Heart right ventricle (tissue), 16 donors: Measurements from ENCODE around the gene GJC3. TPM values are rescaled to one million over a fixed set of nuclear protein-coding genes. Genes with fewer than 3 reads are reported as not detected.

Experiments used
- ATAC-seq, 8 donors: fragments of 200-7000 bp; cut with Tn5 transposase; one replicate each; pipeline ENCODE4 v1.9.1; 2020; ENCODE audit warnings: mild to moderate bottlenecking in 8 of 8, moderate library complexity in 8 of 8, moderate number of reproducible peaks in 1 of 8
- DNase-seq, 2 donors: peaks; one replicate each; pipeline ENCODE4 v3.0.0-alpha.2; 2020
- H3K27ac ChIP-seq, 10 donors: fragments of 200-600 bp; sonication (generic) in 2 of 10; one replicate each; pipeline versions ENCODE4 v1.5.0 to v1.8.0; 2020 to 2022; ENCODE audit warnings: mild to moderate bottlenecking in 3 of 10
- H3K27me3 ChIP-seq, 7 donors: fragments of 200-600 bp; one replicate each; pipeline ENCODE4 v1.8.0; 2021 to 2022; ENCODE audit warnings: mild to moderate bottlenecking in 2 of 7
- H3K36me3 ChIP-seq, 9 donors: fragments of 200-600 bp; sonication (generic) in 1 of 9; one replicate each; pipeline versions ENCODE4 v1.5.0 to v1.8.0; 2020 to 2022; ENCODE audit warnings: mild to moderate bottlenecking in 2 of 9
- H3K4me1 ChIP-seq, 9 donors: fragments of 200-600 bp; sonication (generic) in 1 of 9; one replicate each; pipeline versions ENCODE4 v1.5.0 to v1.8.0; 2020 to 2022; ENCODE audit warnings: mild to moderate bottlenecking in 4 of 9
- H3K4me3 ChIP-seq, 10 donors: fragments of 200-600 bp; sonication (generic) in 2 of 10; one replicate each; pipeline versions ENCODE4 v1.5.0 to v1.8.0; 2020 to 2022; ENCODE audit warnings: mild to moderate bottlenecking in 7 of 10, moderate library complexity in 2 of 10
- H3K9me3 ChIP-seq, 11 donors: fragments of 200-600 bp in 10 of 11; sonication (generic) in 2 of 11; one replicate each; pipeline versions ENCODE4 v1.5.0 to v1.8.0; 2013 to 2022; ENCODE audit warnings: mild to moderate bottlenecking in 2 of 11, control low read depth in 1 of 11, moderate library complexity in 1 of 11
- WGBS, 2 donors: extraction: QIAGEN DNeasy Blood & Tissue Kit; methylation state at CpG; one replicate each; pipeline ENCODE4 v1.1.7; 2013; ENCODE audit warnings: inconsistent platforms in 1 of 2; 5-methylcytosine and 5-hydroxymethylcytosine counted together
- intact Hi-C, 10 donors: fragments of 100-400 bp; cut with DNase I; formaldehyde crosslinking; loops; one replicate each; pipeline versions ENCODE4 v1.11.1 to v1.14.2; 2022
- polyA plus RNA-seq, 2 donors: library from polyadenylated mRNA; stranded (reverse); fragments of 200-250 nt; gene quantifications; one replicate each; pipeline ENCODE4 v1.2.3, GENCODE V29; 2013
- total RNA-seq, 10 donors: library from RNA; stranded (reverse); fragmentation: NEBNext Ultra II Directional in 3 of 10; extraction: Animal tissue kit (Norgen Biotek cat#: 25700) in 3 of 10; gene quantifications; one replicate each; pipeline versions ENCODE4 v1.2.1 to v1.2.4, GENCODE V29; 2021 to 2023
- TF ChIP-seq, protein P1 (sequence below), 9 donors: fragments of 200-600 bp; sonication (generic) in 2 of 9; IDR thresholded peaks; one replicate each; pipeline versions ENCODE4 v1.5.0 to v1.8.0; 2021 to 2022; ENCODE audit warnings: antibody characterized with exemption in 9 of 9, mild to moderate bottlenecking in 5 of 9, moderate library complexity in 1 of 9
- donor health status: Arrhythmogenic right ventricular cardiomyopathy.
- donor health status: ischemic (EF 13 %, LVEDD 7.1; RV severe dilation, severe dysfunction).
- donor health status: healthy with polysubstance abuse.
- donor health status: DM: no; HTN: yes; CAD: no.
- donor health status: DM: no; HTN: no; CAD: no.
- donor health status: ischemic (EF 25% LVEDD 6.9; RV normal size, moderate dysfunction).
- donor health status: ischemic (EF 25% LVEDD 5.7; RV mildly dilated, moderate dysfunction).
- donor health status: healthy.
- donor health status: DM: yes; HTN: yes; CAD: no.
- donor health status: Ischemic cardiomyopathy.
- donor health status: ischemic (EF 35%, LVEDD 5.7; RV mildly dilated, moderate dysfunction).
- donor health status: nonischemic (EF 11% LVEDD 7.7; RV severe dilation, severe dysfunction).
- donor health status: DM: yes; HTN: yes; CAD: no.
- donor health status: PGD.
- donor health status: ischemic (EF 29% LVEDD 5.4; RV normal size, mild dysfunction).
- donor health status: nonischemic (EF 23%, LVEDD 6.1; RV moderate dilation, normal function).

Gene GJC3
- total and polyA plus RNA-seq, 12 donors: 0.29 to 0.44 TPM; not detected in 10

DNA sequence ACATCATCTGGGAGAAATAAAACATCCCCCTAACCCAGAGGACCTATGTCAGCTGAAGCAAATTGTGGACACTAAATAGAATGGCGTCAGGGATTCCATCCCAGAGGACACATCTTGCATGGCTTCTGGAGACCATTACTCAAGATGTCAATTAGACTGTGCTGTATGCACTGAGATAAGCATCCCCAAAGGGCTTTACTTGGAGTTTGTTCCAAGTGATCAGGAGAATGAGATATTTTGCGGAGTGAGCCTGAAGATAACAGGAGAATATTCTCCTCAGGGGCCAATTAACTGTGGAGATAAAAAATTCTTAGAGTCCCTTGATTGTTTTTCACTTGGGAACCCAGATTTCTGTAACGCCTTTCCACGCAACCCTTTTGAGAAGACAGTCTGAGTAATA, 48.0 kb downstream of the GJC3 start:
- 64 to 73% methylated on average over 4 of the region's 4 CpGs for WGBS, 2 donors
- no peak overlapping the region for H3K4me3 ChIP-seq
- no peak overlapping the region for H3K27ac ChIP-seq
- no peaks in the 10 kb centered on the region for H3K4me1 ChIP-seq
- H3K27me3 ChIP-seq: no peaks in the 10 kb centered on the region
- ATAC-seq (no peak), DNase-seq (no peak)
- intact Hi-C loops: no loop called here
- TF ChIP-seq, protein P1, sequence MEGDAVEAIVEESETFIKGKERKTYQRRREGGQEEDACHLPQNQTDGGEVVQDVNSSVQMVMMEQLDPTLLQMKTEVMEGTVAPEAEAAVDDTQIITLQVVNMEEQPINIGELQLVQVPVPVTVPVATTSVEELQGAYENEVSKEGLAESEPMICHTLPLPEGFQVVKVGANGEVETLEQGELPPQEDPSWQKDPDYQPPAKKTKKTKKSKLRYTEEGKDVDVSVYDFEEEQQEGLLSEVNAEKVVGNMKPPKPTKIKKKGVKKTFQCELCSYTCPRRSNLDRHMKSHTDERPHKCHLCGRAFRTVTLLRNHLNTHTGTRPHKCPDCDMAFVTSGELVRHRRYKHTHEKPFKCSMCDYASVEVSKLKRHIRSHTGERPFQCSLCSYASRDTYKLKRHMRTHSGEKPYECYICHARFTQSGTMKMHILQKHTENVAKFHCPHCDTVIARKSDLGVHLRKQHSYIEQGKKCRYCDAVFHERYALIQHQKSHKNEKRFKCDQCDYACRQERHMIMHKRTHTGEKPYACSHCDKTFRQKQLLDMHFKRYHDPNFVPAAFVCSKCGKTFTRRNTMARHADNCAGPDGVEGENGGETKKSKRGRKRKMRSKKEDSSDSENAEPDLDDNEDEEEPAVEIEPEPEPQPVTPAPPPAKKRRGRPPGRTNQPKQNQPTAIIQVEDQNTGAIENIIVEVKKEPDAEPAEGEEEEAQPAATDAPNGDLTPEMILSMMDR (IDR thresholded peaks at IDR 0.05): no peak
- peaks cover 0 to 12% (median 0%) of the 10 kb centered on the region in 9 donors for H3K36me3 ChIP-seq
- peaks cover 0 to 21% (median 0%) of the 10 kb centered on the region in 11 donors for H3K9me3 ChIP-seq

DNA sequence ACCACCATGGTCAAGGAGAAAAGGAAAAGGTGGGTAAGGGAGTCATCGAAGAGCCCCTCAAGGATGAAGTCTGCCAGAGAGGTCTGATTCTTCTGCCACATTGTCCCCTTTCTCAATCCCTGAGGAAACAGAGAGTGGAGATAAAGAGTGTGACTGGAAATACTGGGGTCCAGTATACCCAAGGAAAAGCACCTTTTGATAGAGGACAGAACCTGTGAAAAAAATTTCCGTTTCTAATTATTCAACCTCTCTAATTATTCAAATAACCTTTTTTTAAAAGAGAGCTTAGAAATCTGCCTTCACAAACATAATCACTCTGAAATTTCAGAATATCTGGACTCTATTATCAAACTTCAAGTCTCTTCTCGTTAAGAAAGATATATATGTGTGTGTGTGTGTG, 52.5 kb downstream of the GJC3 start, which contains the start of gene OR2AE1:
Gene OR2AE1, minus strand, starts transcription at position 101 of the 400 bp plus-strand sequence. Its CDS starts 0 bp downstream, at position 101.
- H3K4me3 ChIP-seq: no peak within 1 kb of the TSS
- H3K27ac ChIP-seq: no peak within 1 kb of the TSS
- WGBS, 2 donors: 81 to 83% methylated on average over 3 of the region's 3 CpGs
- no peaks in the 10 kb centered on the region for H3K9me3 ChIP-seq
- H3K36me3 ChIP-seq: peaks cover 0 to 17% (median 0%) of the 10 kb centered on the region in 9 donors
- ATAC-seq (no peak), DNase-seq (no peak)
- H3K4me1 ChIP-seq: no peaks in the 10 kb centered on the region
- H3K27me3 ChIP-seq: no peaks in the 10 kb centered on the region
- TF ChIP-seq, protein P1 (IDR thresholded peaks at IDR 0.05): no peak
- intact Hi-C loops: no loop called here

DNA sequence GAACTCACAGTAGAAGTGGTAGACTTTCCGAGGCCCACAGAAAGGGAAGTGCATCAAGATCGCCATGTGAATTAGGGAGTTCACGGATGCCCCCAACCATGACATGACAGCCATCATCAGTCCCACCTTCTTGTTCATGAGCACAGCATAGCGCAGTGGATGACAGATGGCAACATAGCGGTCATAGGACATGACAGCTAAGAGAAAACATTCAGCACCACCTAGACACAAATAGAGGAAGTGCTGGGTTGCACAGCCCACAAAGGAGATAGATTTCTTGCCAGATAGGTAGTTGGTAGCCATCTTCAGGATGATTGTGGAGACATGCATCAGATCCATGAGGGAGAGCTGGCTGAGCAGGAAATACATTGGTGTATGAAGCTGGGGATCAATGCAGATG, 52.9 kb downstream of the GJC3 start:
- no peaks in the 10 kb centered on the region for H3K27me3 ChIP-seq
- H3K4me3 ChIP-seq: no peak overlapping the region
- no peak for ATAC-seq
- no peaks in the 10 kb centered on the region for H3K9me3 ChIP-seq
- 89 to 91% methylated on average over 5 of the region's 5 CpGs for WGBS, 2 donors
- intact Hi-C loops: no loop called here
- H3K27ac ChIP-seq: no peak overlapping the region
- no peak for DNase-seq
- H3K36me3 ChIP-seq: peaks cover 0 to 16% (median 0%) of the 10 kb centered on the region in 9 donors
- H3K4me1 ChIP-seq: no peaks in the 10 kb centered on the region
- TF ChIP-seq, protein P1 (IDR thresholded peaks at IDR 0.05): no peak

Other genes starting within 250 kb of the GJC3 start
- not detected for gene CYP3A5, start 249.6 kb downstream of the GJC3 start, total RNA-seq
- gene CYP3A5, start 249.6 kb downstream of the GJC3 start, polyA plus RNA-seq: under 1 TPM in 1 of 2 donors, not detected in 1; 0.03 TPM
- gene CYP3A7, start 194.4 kb downstream of the GJC3 start, total RNA-seq: not detected
- gene CYP3A7, start 194.4 kb downstream of the GJC3 start, polyA plus RNA-seq: not detected
- gene CYP3A4, start 145.4 kb downstream of the GJC3 start, total RNA-seq: not detected
- not detected for gene CYP3A4, start 145.4 kb downstream of the GJC3 start, polyA plus RNA-seq
- gene CYP3A43, start 101.6 kb downstream of the GJC3 start, total RNA-seq: under 1 TPM in 2 of 10 donors, not detected in 8; 0.18 TPM
- gene CYP3A43, start 101.6 kb downstream of the GJC3 start, polyA plus RNA-seq: not detected
- gene OR2AE1, start 52.6 kb downstream of the GJC3 start, total RNA-seq: not detected
- not detected for gene OR2AE1, start 52.6 kb downstream of the GJC3 start, polyA plus RNA-seq
- gene TRIM4, start 10.1 kb downstream of the GJC3 start, total RNA-seq: 1 to 10 TPM; 5.0 to 9.6 (median 6.6) TPM
- 1 to 10 TPM; 6.8 to 8.6 TPM for gene TRIM4, start 10.1 kb downstream of the GJC3 start, polyA plus RNA-seq
- 100 to 1,000 TPM in 4 of 10 donors, 10 to 100 TPM in 6; 37.8 to 335 (median 74.4) TPM for gene AZGP1, start 46.4 kb upstream of the GJC3 start, total RNA-seq
- gene AZGP1, start 46.4 kb upstream of the GJC3 start, polyA plus RNA-seq: 100 to 1,000 TPM; 148 to 183 TPM
- 10 to 100 TPM; 37.4 to 68.9 (median 49.7) TPM for gene ZKSCAN1, start 86.0 kb upstream of the GJC3 start, total RNA-seq
- gene ZKSCAN1, start 86.0 kb upstream of the GJC3 start, polyA plus RNA-seq: 10 to 100 TPM in 1 of 2 donors, 1 to 10 TPM in 1; 4.7 to 15.7 TPM
- 1 to 10 TPM; 5.4 to 10.0 (median 6.9) TPM for gene ZSCAN21, start 120.2 kb upstream of the GJC3 start, total RNA-seq
- gene ZSCAN21, start 120.2 kb upstream of the GJC3 start, polyA plus RNA-seq: 1 to 10 TPM; 5.8 to 8.3 TPM
- 10 to 100 TPM; 14.1 to 17.8 (median 15.3) TPM for gene ZNF3, start 152.1 kb upstream of the GJC3 start, total RNA-seq
- gene ZNF3, start 152.1 kb upstream of the GJC3 start, polyA plus RNA-seq: 10 to 100 TPM in 1 of 2 donors, 1 to 10 TPM in 1; 9.0 to 17.7 TPM
- 100 to 1,000 TPM; 106 to 130 (median 113) TPM for gene COPS6, start 159.3 kb upstream of the GJC3 start, total RNA-seq
- 100 to 1,000 TPM; 121 to 135 TPM for gene COPS6, start 159.3 kb upstream of the GJC3 start, polyA plus RNA-seq
- 10 to 100 TPM; 11.6 to 30.4 (median 15.5) TPM for gene MCM7, start 171.8 kb upstream of the GJC3 start, total RNA-seq
- 10 to 100 TPM; 22.7 to 25.1 TPM for gene MCM7, start 171.8 kb upstream of the GJC3 start, polyA plus RNA-seq
- 10 to 100 TPM in 9 of 10 donors, 1 to 10 TPM in 1; 8.4 to 14.4 (median 11.0) TPM for gene AP4M1, start 172.0 kb upstream of the GJC3 start, total RNA-seq
- 10 to 100 TPM; 15.9 to 20.6 TPM for gene AP4M1, start 172.0 kb upstream of the GJC3 start, polyA plus RNA-seq
- gene TAF6, start 189.7 kb upstream of the GJC3 start, total RNA-seq: 10 to 100 TPM; 28.0 to 43.3 (median 31.0) TPM
- gene TAF6, start 189.7 kb upstream of the GJC3 start, polyA plus RNA-seq: 10 to 100 TPM; 23.5 to 33.6 TPM
- 10 to 100 TPM in 1 of 10 donors, 1 to 10 TPM in 9; 4.9 to 10.8 (median 6.6) TPM for gene CNPY4, start 190.0 kb upstream of the GJC3 start, total RNA-seq
- 10 to 100 TPM; 11.7 to 13.7 TPM for gene CNPY4, start 190.0 kb upstream of the GJC3 start, polyA plus RNA-seq
- 1 to 10 TPM; 1.2 to 3.5 (median 2.0) TPM for gene MBLAC1, start 197.3 kb upstream of the GJC3 start, total RNA-seq
- gene MBLAC1, start 197.3 kb upstream of the GJC3 start, polyA plus RNA-seq: 1 to 10 TPM; 2.6 to 2.9 TPM
- gene LAMTOR4, start 219.3 kb upstream of the GJC3 start, total RNA-seq: 100 to 1,000 TPM in 1 of 10 donors, 10 to 100 TPM in 9; 72.3 to 102 (median 88.5) TPM
- 100 to 1,000 TPM; 147 to 210 TPM for gene LAMTOR4, start 219.3 kb upstream of the GJC3 start, polyA plus RNA-seq
- 10 to 100 TPM in 1 of 10 donors, 1 to 10 TPM in 9; 3.9 to 10.8 (median 7.6) TPM for gene TRAPPC14, start 229.1 kb upstream of the GJC3 start, total RNA-seq
- 10 to 100 TPM in 1 of 2 donors, 1 to 10 TPM in 1; 7.8 to 17.5 TPM for gene TRAPPC14, start 229.1 kb upstream of the GJC3 start, polyA plus RNA-seq
- 1 to 10 TPM in 9 of 10 donors, under 1 TPM in 1; 1.00 to 3.1 (median 1.5) TPM for gene GAL3ST4, start 239.0 kb upstream of the GJC3 start, total RNA-seq
- gene GAL3ST4, start 239.0 kb upstream of the GJC3 start, polyA plus RNA-seq: 1 to 10 TPM; 1.1 to 1.6 TPM
- gene GPC2, start 247.8 kb upstream of the GJC3 start, total RNA-seq: 1 to 10 TPM in 1 of 10 donors, under 1 TPM in 7, not detected in 2; 0.11 to 1.1 (median 0.50) TPM
- under 1 TPM; 0.51 TPM for gene GPC2, start 247.8 kb upstream of the GJC3 start, polyA plus RNA-seq
- gene STAG3, start 248.3 kb upstream of the GJC3 start, total RNA-seq: 1 to 10 TPM in 3 of 10 donors, under 1 TPM in 6, not detected in 1; 0.32 to 1.5 (median 0.47) TPM
- gene STAG3, start 248.3 kb upstream of the GJC3 start, polyA plus RNA-seq: under 1 TPM; 0.13 to 0.66 TPM